ENCODE results near the gene SORT1.
"Not testable (repeated sequence)": the region's sequence is repeated elsewhere in the genome, so short reads cannot be mapped to it uniquely, and the experiment has no call there.

SORT1 gene

GRCh38 chr1:109397581-109398342, at the start of gene SORT1:
TSS of gene SORT1 (minus strand) at chr1:109397918. CDS start at chr1:109397892, 26 bp downstream.
- H3K27me3 Mint-ChIP-seq, result peaks cover 24% of the 10 kb centered on the region
- H3K4me1 Mint-ChIP-seq (ENCODE audit: low read depth), result peaks cover 16% of the 10 kb centered on the region
- H3K9me3 Mint-ChIP-seq (ENCODE audit: low read depth), result no peaks in the 10 kb centered on the region
- no peak within 1 kb of the TSS for H3K27ac Mint-ChIP-seq
- no peaks in the 10 kb centered on the region for H3K36me3 Mint-ChIP-seq
- peak within 1 kb of the TSS; percentile 90 for H3K4me3 Mint-ChIP-seq

- not testable (repeated sequence) for H3K4me3 Mint-ChIP-seq; H3K36me3 Mint-ChIP-seq; H3K4me1 Mint-ChIP-seq (ENCODE audit: low read depth); H3K27ac Mint-ChIP-seq; H3K9me3 Mint-ChIP-seq (ENCODE audit: low read depth)
- H3K27me3 Mint-ChIP-seq, result peaks cover 18% of the 10 kb centered on the region
Measured at GRCh38 chr1:109445949-109446695, 48.4 kb upstream of the SORT1 start.

GRCh38 chr1:109444346-109444745, 46.6 kb upstream of the SORT1 start:
- Mint-ChIP-seq H3K36me3 (no peaks in the 10 kb centered on the region), H3K4me3 (no peak overlapping the region), H3K4me1 (ENCODE audit: low read depth) (no peaks in the 10 kb centered on the region), H3K27me3 (peaks cover 13% of the 10 kb centered on the region), H3K9me3 (ENCODE audit: low read depth) (no peaks in the 10 kb centered on the region), H3K27ac (no peak overlapping the region)

GRCh38 chr1:109443476-109443875, 45.8 kb upstream of the SORT1 start:
- no peak overlapping the region for H3K27ac Mint-ChIP-seq
- H3K36me3 Mint-ChIP-seq, result no peaks in the 10 kb centered on the region
- no peaks in the 10 kb centered on the region for H3K9me3 Mint-ChIP-seq (ENCODE audit: low read depth)
- H3K4me1 Mint-ChIP-seq (ENCODE audit: low read depth), result no peaks in the 10 kb centered on the region
- H3K27me3 Mint-ChIP-seq, result peaks cover 13% of the 10 kb centered on the region
- H3K4me3 Mint-ChIP-seq, result no peak overlapping the region

GRCh38 chr1:109441069-109441468, 43.4 kb upstream of the SORT1 start:
- Mint-ChIP-seq H3K9me3 (ENCODE audit: low read depth) (no peaks in the 10 kb centered on the region), H3K27me3 (peaks cover 5% of the 10 kb centered on the region), H3K27ac (no peak overlapping the region), H3K36me3 (no peaks in the 10 kb centered on the region), H3K4me1 (ENCODE audit: low read depth) (no peaks in the 10 kb centered on the region), H3K4me3 (no peak overlapping the region)

- no peaks in the 10 kb centered on the region for H3K36me3 Mint-ChIP-seq
- no peaks in the 10 kb centered on the region for H3K4me1 Mint-ChIP-seq (ENCODE audit: low read depth)
- H3K9me3 Mint-ChIP-seq (ENCODE audit: low read depth), result no peaks in the 10 kb centered on the region
- peaks cover 2% of the 10 kb centered on the region for H3K27me3 Mint-ChIP-seq
- no peak overlapping the region for H3K27ac Mint-ChIP-seq
- H3K4me3 Mint-ChIP-seq, result no peak overlapping the region
Measured at GRCh38 chr1:109438798-109439297, 41.1 kb upstream of the SORT1 start.

- Mint-ChIP-seq H3K27me3 (peaks cover 2% of the 10 kb centered on the region), H3K36me3 (peaks cover 2% of the 10 kb centered on the region), H3K9me3 (ENCODE audit: low read depth) (no peaks in the 10 kb centered on the region), H3K4me1 (ENCODE audit: low read depth) (no peaks in the 10 kb centered on the region), H3K27ac (no peak overlapping the region), H3K4me3 (no peak overlapping the region)
Measured at GRCh38 chr1:109434484-109434883, 36.8 kb upstream of the SORT1 start.

GRCh38 chr1:109433322-109433721, 35.6 kb upstream of the SORT1 start:
- no peak overlapping the region for H3K4me3 Mint-ChIP-seq
- H3K27me3 Mint-ChIP-seq, result peaks cover 2% of the 10 kb centered on the region
- H3K36me3 Mint-ChIP-seq, result peaks cover 2% of the 10 kb centered on the region
- H3K9me3 Mint-ChIP-seq (ENCODE audit: low read depth), result no peaks in the 10 kb centered on the region
- no peaks in the 10 kb centered on the region for H3K4me1 Mint-ChIP-seq (ENCODE audit: low read depth)
- no peak overlapping the region for H3K27ac Mint-ChIP-seq

GRCh38 chr1:109432336-109432735, 34.6 kb upstream of the SORT1 start:
- H3K36me3 Mint-ChIP-seq, result peaks cover 2% of the 10 kb centered on the region
- no peaks in the 10 kb centered on the region for H3K9me3 Mint-ChIP-seq (ENCODE audit: low read depth)
- H3K4me3 Mint-ChIP-seq, result no peak overlapping the region
- H3K27me3 Mint-ChIP-seq, result peaks cover 2% of the 10 kb centered on the region
- H3K4me1 Mint-ChIP-seq (ENCODE audit: low read depth), result peaks cover 4% of the 10 kb centered on the region
- no peak overlapping the region for H3K27ac Mint-ChIP-seq

GRCh38 chr1:109427171-109427467, 29.4 kb upstream of the SORT1 start:
- Mint-ChIP-seq H3K36me3 (peaks cover 9% of the 10 kb centered on the region), H3K4me3 (peak overlapping the region; percentile 97), H3K27me3 (no peaks in the 10 kb centered on the region), H3K4me1 (ENCODE audit: low read depth) (peaks cover 34% of the 10 kb centered on the region), H3K27ac (peak overlapping the region; percentile 97), H3K9me3 (ENCODE audit: low read depth) (no peaks in the 10 kb centered on the region)

- no peaks in the 10 kb centered on the region for H3K9me3 Mint-ChIP-seq (ENCODE audit: low read depth)
- H3K4me3 Mint-ChIP-seq, result peak within 1 kb of the TSS; percentile 97
- H3K36me3 Mint-ChIP-seq, result peaks cover 9% of the 10 kb centered on the region
- H3K4me1 Mint-ChIP-seq (ENCODE audit: low read depth), result peaks cover 37% of the 10 kb centered on the region
- H3K27me3 Mint-ChIP-seq, result no peaks in the 10 kb centered on the region
- peak within 1 kb of the TSS; percentile 97 for H3K27ac Mint-ChIP-seq
Measured at GRCh38 chr1:109426281-109427170, 28.8 kb upstream of the SORT1 start, which contains the start of gene PSMA5. TSS of gene PSMA5 (minus strand) at chr1:109426448. CDS start at chr1:109426330, 118 bp downstream.

- Mint-ChIP-seq H3K27me3 (no peaks in the 10 kb centered on the region), H3K4me3 (peak overlapping the region; percentile 97), H3K4me1 (ENCODE audit: low read depth) (peaks cover 44% of the 10 kb centered on the region), H3K36me3 (peaks cover 9% of the 10 kb centered on the region), H3K27ac (peak overlapping the region; percentile 97), H3K9me3 (ENCODE audit: low read depth) (no peaks in the 10 kb centered on the region)
Measured at GRCh38 chr1:109425391-109426280, 27.9 kb upstream of the SORT1 start.

- peaks cover 51% of the 10 kb centered on the region for H3K4me1 Mint-ChIP-seq (ENCODE audit: low read depth)
- no peaks in the 10 kb centered on the region for H3K9me3 Mint-ChIP-seq (ENCODE audit: low read depth)
- H3K4me3 Mint-ChIP-seq, result peak overlapping the region; percentile 97
- H3K27me3 Mint-ChIP-seq, result no peaks in the 10 kb centered on the region
- peaks cover 11% of the 10 kb centered on the region for H3K36me3 Mint-ChIP-seq
- H3K27ac Mint-ChIP-seq, result peak overlapping the region; percentile 80
Measured at GRCh38 chr1:109423498-109423897, 25.8 kb upstream of the SORT1 start.

GRCh38 chr1:109412551-109412950, 14.8 kb upstream of the SORT1 start:
- Mint-ChIP-seq H3K27ac (no peak overlapping the region), H3K27me3 (no peaks in the 10 kb centered on the region)

More at GRCh38 chr1:109412551-109412950, 14.8 kb upstream of the SORT1 start:
- peaks cover 21% of the 10 kb centered on the region for H3K36me3 Mint-ChIP-seq
- H3K9me3 Mint-ChIP-seq (ENCODE audit: low read depth), result no peaks in the 10 kb centered on the region
- H3K4me3 Mint-ChIP-seq, result no peak overlapping the region
- peaks cover 48% of the 10 kb centered on the region for H3K4me1 Mint-ChIP-seq (ENCODE audit: low read depth)

All from activated naive CD8-positive, alpha-beta T cell (primary cell).